MV-4-11 (cell line): ENCODE measurements around the gene ARHGAP19.
A peak's percentile ranks its signal among the peaks of the same experiment; 100 is the strongest.
"Not testable (repeated sequence)": the region's sequence is repeated elsewhere in the genome, so short reads cannot be mapped to it uniquely, and the experiment has no call there.

Experiments used
- DNase-seq: peaks from one replicate; lab custom pipeline; 2025; lab: John Stamatoyannopoulos, UW

ARHGAP19 gene

DNA sequence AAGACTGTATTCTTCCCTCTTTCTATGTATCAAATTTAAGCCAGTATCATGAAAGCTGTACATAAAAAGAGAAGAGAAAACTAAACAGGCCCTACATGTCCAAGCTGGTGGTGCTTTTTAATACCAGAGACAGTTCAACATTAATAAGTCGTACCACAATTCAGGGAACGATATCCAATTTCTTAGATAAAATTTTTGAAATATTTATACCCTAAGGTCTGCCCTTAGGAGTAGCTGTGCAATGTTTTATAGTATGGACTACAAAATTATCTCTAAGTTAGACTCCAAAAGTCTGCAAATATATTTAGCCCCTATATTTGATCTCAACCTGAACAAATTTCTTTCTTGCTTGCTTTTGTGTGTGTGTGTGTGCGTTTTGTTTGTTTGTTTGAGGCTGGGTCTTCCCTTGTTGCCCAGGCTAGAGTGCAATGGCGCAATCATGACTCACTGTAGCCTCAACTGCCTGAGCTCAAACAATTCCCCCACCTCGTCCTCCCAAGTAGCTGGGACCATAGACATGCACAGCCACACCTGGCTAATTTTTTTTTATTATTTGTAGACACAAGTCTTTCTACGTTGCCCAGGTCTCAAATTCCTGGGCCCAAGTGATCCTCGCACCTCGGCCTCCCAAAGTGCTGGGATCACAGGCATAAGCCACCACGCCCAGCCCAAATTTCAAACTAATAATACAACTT lies 13.2 kb downstream of the ARHGAP19 start:
- DNase-seq: no peak

DNA sequence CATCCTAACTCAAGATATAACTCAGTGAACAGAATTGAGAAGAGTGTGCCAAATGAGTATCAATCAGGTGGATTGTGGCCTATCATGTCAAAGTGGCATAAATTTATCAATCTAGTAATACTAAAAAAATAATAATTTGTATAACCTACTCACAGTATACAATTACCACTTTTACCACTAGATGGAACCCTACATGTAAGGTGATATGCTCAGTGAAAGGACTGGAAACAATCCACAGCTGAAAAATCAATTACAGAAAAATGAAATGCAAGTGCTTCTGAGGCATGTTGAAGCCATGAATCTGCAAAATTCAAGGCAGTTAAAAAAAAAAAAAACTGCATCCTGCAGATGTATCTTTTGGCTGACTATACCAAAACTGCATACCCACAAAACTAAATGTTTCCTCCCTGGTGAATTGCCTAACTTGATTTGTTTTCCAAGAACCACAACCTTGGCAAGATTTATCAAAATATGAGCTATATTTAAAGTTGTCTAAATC lies 13.9 kb downstream of the ARHGAP19 start:
- DNase-seq: peak; percentile 69

DNA sequence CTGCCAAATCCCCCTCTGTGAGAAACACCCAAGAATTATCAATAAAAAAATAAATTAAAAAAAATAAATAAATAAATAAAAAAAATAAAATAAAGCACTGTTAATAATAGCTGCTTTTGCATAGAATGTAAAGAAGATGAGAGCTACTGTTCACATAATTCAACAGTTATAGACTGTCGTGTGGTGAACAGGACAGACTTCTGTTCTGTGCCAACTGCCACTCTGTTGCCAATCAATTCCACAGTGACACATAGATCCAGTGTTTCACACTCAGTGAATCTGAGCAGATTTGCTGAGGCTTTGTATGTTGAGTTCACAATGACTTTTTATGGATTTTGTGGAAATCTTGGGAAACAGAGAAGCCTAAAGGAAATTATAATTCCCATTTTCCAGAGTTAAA lies 14.9 kb downstream of the ARHGAP19 start:
- peak; percentile 31 for DNase-seq

DNA sequence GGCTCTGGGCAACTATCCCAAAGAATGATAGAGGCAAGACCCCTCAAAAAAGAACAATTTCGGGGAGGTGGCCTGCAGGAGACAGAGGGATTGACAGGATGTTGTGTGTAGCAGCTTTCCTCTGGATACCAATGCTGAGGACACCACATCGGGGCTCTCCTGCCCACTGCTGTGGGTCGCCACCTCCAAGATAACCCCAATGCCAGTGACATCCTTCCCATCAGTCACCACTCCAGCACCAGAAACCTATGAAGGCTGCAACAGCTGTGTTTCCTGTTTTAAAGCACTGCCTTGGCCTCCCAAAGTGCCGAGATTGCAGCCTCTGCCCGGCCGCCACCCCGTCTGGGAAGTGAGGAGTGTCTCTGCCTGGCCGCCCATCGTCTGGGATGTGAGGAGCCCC lies 17.6 kb downstream of the ARHGAP19 start:
- peak; percentile 25 for DNase-seq

DNA sequence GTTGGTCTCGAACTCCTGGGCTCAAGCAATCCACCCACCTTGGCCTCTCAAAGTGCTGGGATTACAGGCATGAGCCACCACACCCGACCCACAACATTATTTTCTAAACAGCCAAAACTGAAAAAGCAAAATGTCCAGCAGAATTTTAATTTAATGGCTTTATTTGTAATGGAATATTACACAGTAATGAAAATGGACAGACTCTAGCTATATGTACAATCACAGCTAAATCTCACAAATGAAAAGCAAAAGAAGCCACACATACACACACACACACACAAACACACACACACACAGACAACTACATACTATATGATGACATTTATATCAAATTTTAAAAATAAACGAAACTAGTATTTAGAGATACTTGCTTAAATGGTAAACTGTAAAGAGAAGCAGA lies 18.7 kb downstream of the ARHGAP19 start:
- no peak for DNase-seq

DNA sequence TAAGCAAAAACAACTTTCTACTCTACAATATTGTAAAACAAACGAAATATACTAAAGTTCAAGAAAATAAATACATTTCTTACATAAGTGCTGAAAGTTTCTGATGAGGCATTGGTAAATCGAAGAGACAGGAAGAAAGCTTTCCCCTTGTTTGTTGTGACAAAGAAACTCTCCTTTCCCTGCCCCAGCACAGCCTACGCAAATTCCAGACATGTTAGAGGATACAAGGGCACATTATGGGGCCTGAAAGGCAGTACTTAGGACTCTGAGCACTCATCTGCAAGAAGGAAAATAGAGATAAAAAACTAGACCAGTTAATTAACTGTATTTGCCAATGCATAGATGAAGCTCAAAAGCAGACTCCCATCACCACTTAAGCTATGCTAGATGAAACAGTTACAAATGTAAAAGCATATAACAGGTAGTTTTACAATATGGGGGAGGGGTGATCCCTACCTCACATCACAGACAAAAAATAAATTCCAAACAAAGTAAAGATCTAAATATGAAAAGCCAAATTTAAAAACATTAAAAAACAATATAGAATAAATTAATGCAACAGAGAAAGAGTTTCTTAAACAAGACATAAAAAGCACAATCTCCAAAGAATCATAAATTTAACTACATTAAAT lies 21.8 kb downstream of the ARHGAP19 start:
- DNase-seq: no peak

DNA sequence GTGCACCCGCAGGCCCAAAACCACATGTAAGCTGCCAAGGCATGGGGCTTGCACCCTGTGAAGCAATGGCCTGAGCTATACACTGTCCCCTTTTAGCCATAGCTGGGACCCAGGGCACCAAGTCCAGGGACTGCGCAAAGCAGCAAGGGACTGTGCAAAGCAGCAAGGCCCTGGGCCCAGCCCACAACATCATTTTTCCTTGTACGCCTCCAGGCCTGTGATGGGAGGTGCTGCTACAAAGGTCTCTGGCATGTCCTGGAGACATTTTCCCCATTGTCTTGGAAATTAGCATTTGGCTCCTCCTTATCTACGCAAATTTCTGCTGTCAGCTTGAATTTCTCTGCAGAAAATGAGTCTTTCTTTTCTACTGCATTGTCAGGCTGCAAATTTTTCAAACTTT lies 24.8 kb downstream of the ARHGAP19 start:
- no peak for DNase-seq

DNA sequence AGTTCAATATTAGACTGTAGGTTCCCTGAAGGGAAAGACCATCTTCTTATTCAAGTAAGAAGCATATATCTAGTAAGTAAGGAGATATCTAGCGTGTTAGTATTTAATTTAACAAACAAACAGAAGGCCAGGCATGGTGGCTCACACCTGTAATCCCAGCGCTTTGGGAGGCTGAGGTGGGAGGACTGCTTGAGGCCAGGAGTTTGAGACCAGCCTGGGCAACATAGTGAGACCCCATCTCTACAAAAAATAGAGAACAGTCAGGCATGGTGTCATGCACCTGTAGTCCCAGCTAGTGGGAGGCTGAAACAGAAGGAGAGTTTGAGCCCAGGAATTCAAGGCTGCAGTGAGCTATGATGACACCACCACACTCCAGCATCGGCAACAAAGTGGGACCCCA lies 27.3 kb downstream of the ARHGAP19 start:
- DNase-seq: not testable (repeated sequence)

DNA sequence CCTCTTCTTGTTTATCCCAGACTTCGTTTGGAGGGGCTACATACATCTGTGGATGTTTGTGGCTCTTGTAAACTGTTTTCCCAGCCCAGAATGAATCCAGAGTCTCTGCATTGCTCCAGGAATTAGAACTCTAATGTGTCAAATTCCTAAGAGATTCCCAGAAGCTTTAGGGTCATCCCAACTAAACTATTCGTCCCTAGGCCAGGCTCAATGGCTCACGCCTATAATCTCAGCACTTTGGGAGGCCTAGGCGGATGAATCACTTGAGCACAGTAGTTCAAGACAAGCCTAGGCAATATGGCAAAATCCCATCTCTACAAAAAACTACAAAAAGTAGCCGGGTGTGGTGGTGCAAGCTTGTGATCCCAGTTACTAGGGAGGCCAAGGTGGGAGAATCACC lies 28.5 kb downstream of the ARHGAP19 start:
- DNase-seq: no peak

DNA sequence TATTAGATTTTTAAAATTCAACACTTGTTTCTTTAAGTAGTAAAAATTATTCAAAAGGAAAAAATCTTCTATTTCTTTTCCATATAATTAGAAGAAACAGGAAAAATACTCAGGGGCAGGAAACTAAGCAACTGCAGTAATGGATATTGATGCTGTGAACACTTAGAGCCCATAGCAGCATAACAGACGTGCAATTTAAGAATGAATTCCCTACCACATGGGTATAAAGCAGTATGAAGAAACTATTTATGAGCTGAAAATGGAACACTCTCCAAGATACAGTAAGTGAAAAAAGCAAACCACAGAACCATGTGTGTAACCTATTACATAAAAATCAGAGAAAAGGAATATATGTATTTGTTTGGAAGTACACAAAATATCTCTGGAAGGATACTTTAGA lies 30.8 kb downstream of the ARHGAP19 start:
- DNase-seq: no peak

DNA sequence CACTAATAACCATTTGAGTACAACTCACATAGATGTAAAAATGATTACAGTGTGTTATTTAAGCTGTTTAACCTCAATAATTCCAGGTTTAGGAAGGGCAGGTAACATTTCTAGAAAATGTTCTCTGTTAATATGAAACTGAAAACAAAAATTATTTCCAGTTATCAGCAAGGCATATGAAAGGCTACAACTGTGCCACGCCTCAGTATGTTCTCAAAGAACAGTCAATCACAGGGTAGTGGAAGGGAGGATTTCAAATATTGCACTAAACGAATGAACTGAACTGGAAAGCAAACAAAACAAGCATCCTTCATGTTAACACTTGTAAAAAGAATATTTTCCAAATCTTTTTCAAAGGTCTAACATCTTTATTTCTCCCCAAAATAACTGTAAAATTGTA lies 31.3 kb downstream of the ARHGAP19 start:
- no peak for DNase-seq

DNA sequence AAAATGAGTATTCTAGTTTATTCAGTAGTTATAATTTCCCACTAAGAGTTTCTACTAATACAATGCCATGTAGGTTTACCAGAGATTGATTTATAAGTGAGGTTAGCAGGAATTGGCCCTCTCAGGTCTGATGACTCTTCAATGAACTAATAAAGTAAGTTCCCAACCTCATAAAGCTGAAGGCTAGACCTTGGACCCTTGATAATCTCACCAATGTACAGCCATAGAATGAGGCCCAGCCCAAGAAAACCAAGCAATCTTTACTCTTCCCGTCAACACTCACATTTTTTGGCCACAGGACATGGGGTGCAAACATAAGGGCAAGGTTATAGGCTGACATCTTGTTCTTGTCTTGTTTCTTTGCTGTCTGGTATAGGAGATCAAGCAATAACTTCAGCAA lies 33.3 kb downstream of the ARHGAP19 start:
- no peak for DNase-seq

DNA sequence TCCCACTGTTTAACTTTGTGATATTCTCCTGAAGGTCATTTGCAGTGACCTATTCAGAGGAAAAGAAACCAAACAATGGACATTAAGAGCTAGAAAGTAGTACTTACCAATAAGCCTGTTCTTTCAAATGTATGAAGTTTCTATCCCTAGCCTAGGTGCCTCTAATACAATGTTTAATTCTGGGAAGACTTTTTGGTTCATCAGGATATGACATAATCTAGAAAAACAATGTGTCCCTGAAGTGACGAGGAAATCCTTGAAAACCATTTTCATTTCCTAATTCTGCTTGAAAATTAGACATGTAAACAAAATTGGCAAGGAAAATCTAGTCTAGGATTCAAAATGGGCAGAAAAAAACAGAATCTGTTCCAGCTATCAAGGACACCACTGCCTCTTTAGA lies 36.1 kb downstream of the ARHGAP19 start:
- DNase-seq: no peak

DNA sequence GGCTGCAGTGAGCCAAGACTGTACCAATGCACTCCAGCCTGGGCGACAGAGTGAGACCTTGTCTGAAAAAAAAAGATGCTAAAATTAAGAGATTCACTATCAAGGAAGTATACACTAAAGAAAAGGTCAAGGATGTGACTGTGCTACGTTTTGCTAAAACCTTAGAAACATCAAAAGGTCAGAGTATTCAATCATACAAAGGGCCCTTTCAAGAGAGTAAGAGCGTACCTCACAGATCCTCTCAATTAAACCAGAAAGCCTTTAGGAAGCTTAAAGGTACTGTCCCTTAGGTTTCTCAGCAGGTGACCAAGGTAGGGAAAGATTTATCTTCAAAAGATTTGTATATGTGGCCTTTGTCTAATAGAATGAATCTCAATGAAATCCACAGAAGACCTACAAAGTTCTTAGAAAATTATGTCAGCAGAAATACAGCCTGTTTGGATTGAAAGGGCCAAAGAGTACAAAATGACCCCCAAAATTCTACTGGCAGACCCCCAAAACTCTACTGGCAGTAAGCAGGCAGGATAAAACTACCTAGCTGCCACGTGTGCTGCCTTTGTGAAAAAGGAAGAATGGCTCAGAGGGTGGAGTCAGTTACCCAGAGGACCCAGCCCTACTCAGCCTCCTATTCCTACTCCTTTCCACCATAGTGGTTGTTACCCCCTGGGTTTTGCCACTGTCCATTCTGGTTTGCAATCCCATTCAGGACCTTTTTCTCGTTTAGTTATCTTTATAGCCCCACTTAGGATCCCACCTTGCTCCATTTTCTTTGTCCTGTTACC lies 36.7 kb downstream of the ARHGAP19 start:
- DNase-seq: no peak

DNA sequence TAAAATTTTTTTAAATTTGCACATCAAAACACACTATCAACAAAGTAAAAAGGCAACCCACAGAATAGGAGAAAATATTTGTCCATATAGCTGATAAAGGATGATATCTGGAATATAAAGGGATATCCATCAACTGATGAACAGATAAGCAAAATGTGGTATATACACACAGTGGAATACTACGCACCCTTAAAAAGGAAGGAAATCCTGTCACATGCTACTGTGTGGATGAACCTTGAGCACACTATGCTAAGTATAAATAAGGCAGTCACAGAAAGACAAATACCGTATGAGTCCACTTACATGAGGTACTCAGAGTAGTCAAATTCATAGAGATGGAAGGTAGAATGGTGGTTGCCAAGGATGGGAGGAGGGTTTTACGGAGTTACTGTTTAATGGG lies 37.7 kb downstream of the ARHGAP19 start:
- no peak for DNase-seq

DNA sequence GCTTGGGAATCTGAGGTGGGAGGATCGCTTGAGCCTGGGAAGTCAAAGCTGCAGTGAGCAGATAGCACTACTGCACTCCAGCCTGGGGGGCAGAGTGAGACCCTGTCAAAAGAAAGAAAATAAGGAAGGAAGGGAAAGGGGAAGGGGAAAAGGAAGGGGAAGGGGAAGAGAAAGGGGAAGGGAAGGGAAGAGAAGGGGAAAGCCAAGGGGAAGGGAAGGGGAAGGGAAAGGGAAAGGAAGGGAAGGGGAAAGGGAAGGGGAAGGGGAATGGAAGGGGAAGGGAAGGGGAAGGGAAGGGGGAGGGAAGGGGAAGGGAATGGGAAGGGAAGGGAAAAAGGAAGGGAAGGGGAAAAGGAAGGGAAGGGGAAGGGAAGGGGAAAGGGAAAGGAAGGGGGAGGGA lies 41.5 kb downstream of the ARHGAP19 start:
- no peak for DNase-seq

DNA sequence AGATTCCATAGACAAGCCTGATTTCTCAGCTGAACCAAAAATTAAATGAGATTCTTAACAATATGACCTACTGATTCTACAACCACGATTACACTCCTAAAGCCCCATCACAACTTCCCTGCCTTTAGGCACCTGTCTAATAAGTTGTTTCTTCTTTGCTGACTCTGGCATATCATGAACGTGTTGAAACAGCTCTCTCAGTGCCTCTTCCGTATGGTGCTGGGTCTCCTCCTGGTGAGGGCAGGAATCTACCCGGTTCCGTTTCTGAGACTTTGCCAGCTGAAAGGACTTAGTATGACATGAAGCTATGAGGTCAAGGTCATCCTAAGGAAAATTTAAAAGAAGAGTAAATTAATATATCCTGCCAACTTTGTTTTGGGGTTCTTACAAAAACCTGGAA lies 48.6 kb downstream of the ARHGAP19 start:
- no peak for DNase-seq

DNA sequence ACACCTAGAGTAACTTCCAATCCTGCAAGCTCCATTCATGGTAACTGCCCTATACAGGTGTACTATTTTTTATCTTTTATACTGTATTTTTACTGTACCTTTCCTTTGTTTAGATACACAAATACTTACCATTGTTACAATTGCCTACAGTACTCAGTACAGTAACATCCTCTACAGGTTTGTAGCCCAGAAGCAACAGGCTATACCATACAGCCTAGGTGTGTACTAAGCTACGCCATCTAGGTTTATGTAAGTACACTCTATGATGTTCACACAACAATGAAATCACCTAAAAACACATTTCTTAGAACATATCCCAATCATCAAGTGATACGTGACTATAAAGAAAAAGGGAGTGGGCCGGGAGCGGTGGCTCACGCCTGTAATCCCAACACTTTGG lies 53.6 kb downstream of the ARHGAP19 start:
- DNase-seq: no peak

DNA sequence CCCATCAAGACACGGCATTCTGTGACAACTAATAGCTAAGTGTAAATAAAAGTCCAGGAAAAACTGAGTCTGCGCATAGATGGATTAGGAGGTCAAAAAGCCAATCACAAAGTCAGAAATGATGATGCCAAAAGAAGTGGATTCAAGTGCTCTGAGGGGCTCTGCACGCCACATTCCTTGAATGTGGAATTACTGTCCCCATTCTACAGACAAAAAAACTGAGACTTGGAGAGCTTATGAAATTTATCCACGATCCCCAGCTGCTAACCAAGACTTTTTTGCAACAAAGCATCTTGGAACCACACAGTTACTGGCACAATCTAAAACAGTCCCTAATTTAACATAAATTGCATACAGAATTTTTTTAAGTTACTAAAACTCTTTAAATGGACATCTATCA lies 57.1 kb downstream of the ARHGAP19 start:
- DNase-seq: no peak

DNA sequence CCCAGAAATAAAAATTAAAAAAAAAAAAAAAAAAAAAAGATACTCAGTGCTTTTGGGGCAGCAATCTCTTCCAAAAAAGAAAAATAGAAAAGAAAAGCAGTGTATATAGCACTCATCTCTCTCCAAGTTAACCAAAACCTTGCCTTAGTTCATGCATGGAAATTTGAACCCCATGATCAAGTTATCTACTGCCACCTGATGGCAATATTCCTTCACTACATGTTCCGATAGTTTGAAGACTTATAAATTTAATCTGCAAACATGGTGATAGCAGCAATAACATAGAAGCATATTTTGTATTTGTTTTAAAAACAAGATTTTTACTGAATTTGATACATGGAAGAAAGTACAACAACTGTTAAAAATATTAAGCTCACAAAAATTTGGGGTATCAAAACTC lies 58.0 kb downstream of the ARHGAP19 start:
- DNase-seq: peak; percentile 47

DNA sequence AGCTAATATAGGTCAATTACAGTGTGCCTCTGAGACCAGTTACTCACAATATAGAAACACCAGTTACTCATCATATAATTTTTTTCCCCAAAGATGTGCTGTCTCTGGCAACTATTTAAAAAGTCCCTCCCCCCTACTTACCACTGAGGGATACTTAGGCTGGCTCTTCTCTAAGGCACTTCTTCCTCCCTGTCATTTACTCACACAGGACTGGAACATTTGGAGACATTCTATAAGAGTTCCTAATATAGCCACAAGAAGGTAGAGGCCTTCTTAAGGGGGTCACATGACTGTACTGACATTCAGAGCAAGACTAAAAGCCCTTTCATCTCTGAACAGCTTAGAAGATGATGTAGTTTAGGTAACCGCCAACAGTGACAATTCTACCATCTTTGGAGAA lies 62.3 kb downstream of the ARHGAP19 start:
- no peak for DNase-seq

DNA sequence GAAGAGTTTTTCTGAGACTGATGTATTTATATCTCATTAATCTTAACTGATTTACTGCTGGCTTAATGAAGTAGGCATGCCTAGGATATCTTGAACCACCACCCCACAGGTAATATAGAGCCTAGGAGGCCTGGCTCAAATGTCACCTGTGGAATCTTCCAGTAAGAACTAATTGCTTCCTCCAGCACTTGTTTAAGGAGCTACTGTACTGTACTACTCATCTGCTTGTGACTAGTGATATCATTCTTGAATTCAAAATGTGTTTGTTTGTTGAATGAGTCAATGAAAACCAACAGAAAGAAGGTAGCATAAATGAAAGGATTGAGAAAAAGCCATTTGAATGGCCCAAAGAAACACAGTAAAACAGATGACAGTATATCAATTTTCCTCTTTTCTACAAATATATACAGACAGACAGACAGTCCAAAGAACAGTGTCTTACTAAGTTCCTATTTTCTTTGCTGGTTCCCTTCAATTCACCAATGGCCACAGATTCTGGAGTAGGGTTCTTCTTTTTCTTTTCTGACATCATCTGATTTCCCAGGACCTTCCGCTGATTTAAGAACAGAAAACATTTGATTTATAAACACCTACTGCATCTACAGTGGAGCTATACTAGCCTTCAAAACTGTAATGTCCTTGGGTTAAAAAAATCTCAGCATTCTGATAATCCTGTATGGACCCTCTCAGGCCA lies 63.0 kb downstream of the ARHGAP19 start:
- DNase-seq: no peak

DNA sequence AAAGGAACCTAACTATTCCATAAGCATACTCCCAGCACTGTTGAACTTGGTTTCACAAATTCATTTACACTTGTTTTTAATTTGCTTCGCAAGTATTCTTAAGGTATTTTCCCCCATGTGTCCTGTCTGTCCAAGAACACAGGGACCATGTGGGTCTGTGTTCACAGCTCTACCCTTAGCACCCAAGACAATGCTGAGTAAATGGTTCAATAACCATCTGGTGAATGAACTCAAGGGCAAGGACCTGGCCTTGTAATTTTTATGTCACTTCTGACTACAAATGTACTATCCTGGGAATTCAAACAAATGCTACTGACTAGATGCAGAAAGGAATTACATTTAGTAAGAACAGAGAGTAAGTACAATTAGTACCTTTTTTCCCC lies 63.7 kb downstream of the ARHGAP19 start:
- DNase-seq: no peak
